HEK293 (cell line): ENCODE results near the gene ALDH4A1.

Experiments used
- CTCF ChIA-PET: fragments of 350-600 bp; formaldehyde crosslinking; extraction: SDS; loops from one replicate; lab custom pipeline; 2021; ENCODE audit warnings: antibody characterized with exemption; lab: Yijun Ruan, JAX
- POLR2A ChIA-PET: fragments of 300-600 bp; formaldehyde crosslinking; extraction: SDS; loops from one replicate; lab custom pipeline; 2020; ENCODE audit warnings: antibody characterized with exemption, inconsistent platforms; lab: Yijun Ruan, JAX
- H3K27ac ChIP-seq: fragments of 200-500 bp; sonication (Bioruptor generic); 2 replicates; pipeline ENCODE4 v1.5.1; 2014; ENCODE audit warnings: low read depth, low read length, control low read depth, inconsistent platforms; ENCODE audit errors: extremely low read depth
- H3K36me3 ChIP-seq, 2 experiments: fragments of 200-500 bp in 1 of 2; sonication (Bioruptor generic) in 1 of 2; 1 replicate in 1 of 2; 2 replicates in 1 of 2; pipeline ENCODE4 v1.5.1; 2014 to 2017; ENCODE audit warnings: inconsistent platforms in 2 of 2, low read length in 2 of 2; ENCODE audit not compliant: control insufficient read depth in 2 of 2, insufficient read depth in 1 of 2
- H3K4me1 ChIP-seq: fragments of 200-500 bp; sonication (Bioruptor generic); 2 replicates; pipeline ENCODE4 v1.5.1; 2014; ENCODE audit warnings: mild to moderate bottlenecking, low read length, inconsistent platforms; ENCODE audit not compliant: control insufficient read depth, insufficient read depth
- H3K4me3 ChIP-seq: 2 replicates; pipeline ENCODE4 v1.5.1; 2011; ENCODE audit warnings: low read depth, mild to moderate bottlenecking, control low read depth, low read length, moderate library complexity
- H3K9me3 ChIP-seq: fragments of 200-500 bp; sonication (Bioruptor generic); 2 replicates; pipeline ENCODE4 v1.5.1; 2014; ENCODE audit warnings: low read depth, low read length, inconsistent platforms; ENCODE audit not compliant: control insufficient read depth, insufficient read depth
- EGR2 ChIP-seq: fragments of 450-650 bp; formaldehyde crosslinking; IDR thresholded peaks from 2 replicates; pipeline ENCODE4 v1.5.1; 2016; ENCODE audit warnings: low read depth, missing biosample characterization, missing genetic modification characterization
- FEZF1 ChIP-seq: fragments of 450-650 bp; formaldehyde crosslinking; IDR thresholded peaks from 2 replicates; pipeline ENCODE4 v1.5.1; 2016; ENCODE audit warnings: missing biosample characterization, missing genetic modification characterization
- KLF10 ChIP-seq: fragments of 450-650 bp; IDR thresholded peaks from 2 replicates; pipeline ENCODE4 v1.5.1; 2018; ENCODE audit warnings: missing biosample characterization, mild to moderate bottlenecking, missing genetic modification characterization
- KLF7 ChIP-seq: fragments of 450-650 bp; formaldehyde crosslinking; IDR thresholded peaks from 2 replicates; pipeline ENCODE4 v1.5.1; 2016; ENCODE audit warnings: missing biosample characterization, missing genetic modification characterization, borderline replicate concordance
- OSR2 ChIP-seq: fragments of 450-650 bp; formaldehyde crosslinking; IDR thresholded peaks from 2 replicates; pipeline ENCODE4 v1.5.1; 2016; ENCODE audit warnings: missing biosample characterization, missing genetic modification characterization
- SCRT1 ChIP-seq: fragments of 450-650 bp; formaldehyde crosslinking; IDR thresholded peaks from 2 replicates; pipeline ENCODE4 v1.5.1; 2016; ENCODE audit warnings: missing biosample characterization, missing genetic modification characterization, borderline replicate concordance
- SCRT2 ChIP-seq: fragments of 450-650 bp; formaldehyde crosslinking; IDR thresholded peaks from 2 replicates; pipeline ENCODE4 v1.5.1; 2016; ENCODE audit warnings: missing biosample characterization, missing genetic modification characterization
- ZBTB8A ChIP-seq: fragments of 450-650 bp; formaldehyde crosslinking; IDR thresholded peaks from 2 replicates; pipeline ENCODE4 v1.5.1; 2016; ENCODE audit warnings: missing biosample characterization, missing genetic modification characterization
- ZFHX2 ChIP-seq: fragments of 450-650 bp; formaldehyde crosslinking; conservative IDR thresholded peaks from 2 replicates; pipeline ENCODE4 v1.5.1; 2016; ENCODE audit warnings: missing biosample characterization, missing genetic modification characterization
- ZFP3 ChIP-seq: fragments of 450-650 bp; formaldehyde crosslinking; IDR thresholded peaks from 2 replicates; pipeline ENCODE4 v1.5.1; 2016; ENCODE audit warnings: low read depth, missing biosample characterization, missing genetic modification characterization
- ZIC2 ChIP-seq: fragments of 450-650 bp; formaldehyde crosslinking; IDR thresholded peaks from 2 replicates; pipeline ENCODE4 v1.5.1; 2016; ENCODE audit warnings: missing biosample characterization, missing genetic modification characterization
- ZNF133 ChIP-seq: fragments of 450-650 bp; formaldehyde crosslinking; IDR thresholded peaks from 2 replicates; pipeline ENCODE4 v1.5.1; 2016; ENCODE audit warnings: missing biosample characterization, missing genetic modification characterization
- ZNF16 ChIP-seq: fragments of 450-650 bp; formaldehyde crosslinking; IDR thresholded peaks from 2 replicates; pipeline ENCODE4 v1.5.1; 2016; ENCODE audit warnings: low read depth, missing biosample characterization, missing genetic modification characterization
- ZNF19 ChIP-seq: fragments of 450-650 bp; formaldehyde crosslinking; IDR thresholded peaks from 2 replicates; pipeline ENCODE4; 2016; ENCODE audit warnings: missing biosample characterization, missing genetic modification characterization, low read depth
- ZNF341 ChIP-seq: fragments of 450-650 bp; formaldehyde crosslinking; IDR thresholded peaks from 2 replicates; pipeline ENCODE4; 2016; ENCODE audit warnings: low read depth, missing biosample characterization, missing genetic modification characterization
- ZNF366 ChIP-seq: fragments of 450-650 bp; formaldehyde crosslinking; conservative IDR thresholded peaks from 2 replicates; pipeline ENCODE4 v1.5.1; 2016; ENCODE audit warnings: missing biosample characterization, missing genetic modification characterization
- ZNF558 ChIP-seq: fragments of 450-650 bp; formaldehyde crosslinking; IDR thresholded peaks from 2 replicates; pipeline ENCODE4 v1.5.1; 2016; ENCODE audit warnings: missing biosample characterization, missing genetic modification characterization
- ZNF768 ChIP-seq: fragments of 450-650 bp; formaldehyde crosslinking; IDR thresholded peaks from 2 replicates; pipeline ENCODE4 v1.5.1; 2018; ENCODE audit warnings: missing biosample characterization, mild to moderate bottlenecking, missing genetic modification characterization
- ZNF792 ChIP-seq: fragments of 450-650 bp; formaldehyde crosslinking; IDR thresholded peaks from 2 replicates; pipeline ENCODE4 v1.5.1; 2016; ENCODE audit warnings: missing biosample characterization, missing genetic modification characterization
- ZSCAN16 ChIP-seq: fragments of 450-650 bp; formaldehyde crosslinking; IDR thresholded peaks from 2 replicates; pipeline ENCODE4 v1.5.1; 2016; ENCODE audit warnings: missing biosample characterization, missing genetic modification characterization
- TF ChIP-seq, protein P1 (sequence below): fragments of 450-650 bp; formaldehyde crosslinking; IDR thresholded peaks from 2 replicates; pipeline ENCODE4 v1.5.1; 2016; ENCODE audit warnings: missing biosample characterization, missing genetic modification characterization
- TF ChIP-seq, protein P2 (sequence below): sonication (generic); formaldehyde crosslinking; IDR thresholded peaks from 2 replicates; pipeline ENCODE4 v1.8.1; 2022; ENCODE audit warnings: mild to moderate bottlenecking, moderate library complexity, missing genetic modification reagents
- TF ChIP-seq, protein P3 (sequence below): fragments of 450-650 bp; formaldehyde crosslinking; IDR thresholded peaks from 2 replicates; pipeline ENCODE4 v1.5.1; 2016; ENCODE audit warnings: missing biosample characterization, missing genetic modification characterization
- TF ChIP-seq, protein P4 (sequence below): fragments of 450-650 bp; formaldehyde crosslinking; optimal IDR thresholded peaks from 2 replicates; pipeline ENCODE3; 2016; ENCODE audit warnings: missing biosample characterization, mild to moderate bottlenecking, missing genetic modification characterization
- TF ChIP-seq, protein P5 (sequence below): fragments of 450-650 bp; formaldehyde crosslinking; IDR thresholded peaks from 2 replicates; pipeline ENCODE4 v1.5.1; 2016; ENCODE audit warnings: missing biosample characterization, missing genetic modification characterization
- TF ChIP-seq, protein P6 (sequence below): fragments of 450-650 bp; formaldehyde crosslinking; IDR thresholded peaks from 2 replicates; pipeline ENCODE4 v1.5.1; 2016; ENCODE audit warnings: missing biosample characterization, missing genetic modification characterization
- TF ChIP-seq, protein P7 (sequence below): fragments of 450-650 bp; formaldehyde crosslinking; IDR thresholded peaks from 2 replicates; pipeline ENCODE4 v1.5.1; 2016; ENCODE audit warnings: missing biosample characterization, missing genetic modification characterization

ALDH4A1 gene

DNA sequence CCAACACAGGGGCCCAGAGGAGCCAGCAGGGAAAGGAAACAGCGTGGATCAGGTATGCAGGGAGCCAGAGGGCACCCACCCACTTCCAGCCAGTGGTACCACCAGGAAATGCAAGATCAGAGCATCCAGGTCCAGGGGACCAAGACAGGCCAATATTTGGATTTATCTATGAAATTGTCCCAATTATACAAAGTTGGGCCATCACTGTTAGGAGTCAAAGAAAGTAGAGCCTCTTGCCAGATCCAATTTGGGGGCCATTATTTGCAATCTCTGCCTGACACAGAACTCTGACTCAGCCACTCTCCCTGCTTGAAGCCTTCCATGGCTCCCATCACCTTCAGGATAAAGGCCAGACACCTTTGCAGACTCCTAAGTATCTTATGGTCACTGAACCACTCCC is 21.8 kb downstream of the ALDH4A1 start:
- Histone ChIP-seq H3K4me3 (no peak overlapping the region), H3K27ac (no peak overlapping the region), H3K36me3 (peaks cover 0 to 7% of the 10 kb centered on the region in 2 experiments; a peak in 1 of 3 replicates), H3K9me3 (no peaks in the 10 kb centered on the region), H3K4me1 (0 out of 2 replicates have a peak, but pooled peaks cover 2% of the 10 kb centered on the region)
- TF ChIP-seq ZNF16 (peak; percentile 69), ZNF19 (no peak), ZNF133 (tag by site-specific recombination) (peak; percentile 92)
- TF ChIP-seq, protein P1, sequence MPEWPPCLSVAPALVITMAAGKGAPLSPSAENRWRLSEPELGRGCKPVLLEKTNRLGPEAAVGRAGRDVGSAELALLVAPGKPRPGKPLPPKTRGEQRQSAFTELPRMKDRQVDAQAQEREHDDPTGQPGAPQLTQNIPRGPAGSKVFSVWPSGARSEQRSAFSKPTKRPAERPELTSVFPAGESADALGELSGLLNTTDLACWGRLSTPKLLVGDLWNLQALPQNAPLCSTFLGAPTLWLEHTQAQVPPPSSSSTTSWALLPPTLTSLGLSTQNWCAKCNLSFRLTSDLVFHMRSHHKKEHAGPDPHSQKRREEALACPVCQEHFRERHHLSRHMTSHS (tag by site-specific recombination): no peak
- ChIA-PET CTCF (interaction anchor here (0.6 to 1.3 kb wide), 3 partner anchors 23 to 283 kb away, joined by 3 read pairs; no protein-coding TSS in a partner anchor), POLR2A (no interaction called here)

DNA sequence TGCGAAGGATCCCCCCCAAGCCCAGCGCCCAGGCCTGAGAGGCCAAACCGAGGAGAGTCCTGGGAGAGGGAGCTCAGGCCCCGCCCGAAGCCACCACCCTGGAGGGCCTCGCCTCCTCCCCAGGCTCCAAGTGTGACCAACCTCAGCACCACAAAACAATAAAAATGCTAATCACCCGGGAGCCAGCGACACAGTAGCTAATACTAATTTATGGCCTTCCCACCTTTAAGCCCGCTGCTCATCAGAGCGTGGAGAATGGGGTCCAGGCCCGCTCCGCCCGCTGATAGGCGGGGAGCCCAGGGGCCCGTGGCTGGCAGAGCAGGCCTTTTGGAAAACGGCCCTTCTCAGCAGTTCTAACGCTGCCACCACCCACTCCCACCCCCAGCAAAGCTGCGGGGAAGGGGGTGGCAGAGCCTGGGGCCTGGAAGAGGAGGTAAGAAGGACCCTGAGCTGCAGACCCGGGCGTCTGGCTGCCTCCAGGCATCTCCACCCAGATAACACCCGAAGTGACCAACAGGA is 22.5 kb downstream of the ALDH4A1 start:
- Histone ChIP-seq H3K9me3 (no peaks in the 10 kb centered on the region), H3K4me3 (no peak overlapping the region), H3K4me1 (0 out of 2 replicates have a peak, but pooled peaks cover 2% of the 10 kb centered on the region), H3K36me3 (peaks cover 0 to 7% of the 10 kb centered on the region in 2 experiments; a peak in 1 of 3 replicates), H3K27ac (no peak overlapping the region)
- CTCF ChIA-PET: interaction anchor here (0.8 kb wide), 1 partner anchor 283 kb away, joined by 5 read pairs; no protein-coding TSS in a partner anchor
- POLR2A ChIA-PET: no interaction called here
- TF ChIP-seq ZNF366 (tag by site-specific recombination): no peak
- TF ChIP-seq, protein P2, sequence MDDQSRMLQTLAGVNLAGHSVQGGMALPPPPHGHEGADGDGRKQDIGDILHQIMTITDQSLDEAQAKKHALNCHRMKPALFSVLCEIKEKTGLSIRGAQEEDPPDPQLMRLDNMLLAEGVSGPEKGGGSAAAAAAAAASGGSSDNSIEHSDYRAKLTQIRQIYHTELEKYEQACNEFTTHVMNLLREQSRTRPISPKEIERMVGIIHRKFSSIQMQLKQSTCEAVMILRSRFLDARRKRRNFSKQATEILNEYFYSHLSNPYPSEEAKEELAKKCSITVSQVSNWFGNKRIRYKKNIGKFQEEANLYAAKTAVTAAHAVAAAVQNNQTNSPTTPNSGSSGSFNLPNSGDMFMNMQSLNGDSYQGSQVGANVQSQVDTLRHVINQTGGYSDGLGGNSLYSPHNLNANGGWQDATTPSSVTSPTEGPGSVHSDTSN (CRISPR knock-in tag): no peak
- peak; percentile 81 for TF ChIP-seq OSR2 (tag by site-specific recombination)
- peak; percentile 47 for TF ChIP-seq FEZF1 (tag by site-specific recombination)
- TF ChIP-seq, protein P3, sequence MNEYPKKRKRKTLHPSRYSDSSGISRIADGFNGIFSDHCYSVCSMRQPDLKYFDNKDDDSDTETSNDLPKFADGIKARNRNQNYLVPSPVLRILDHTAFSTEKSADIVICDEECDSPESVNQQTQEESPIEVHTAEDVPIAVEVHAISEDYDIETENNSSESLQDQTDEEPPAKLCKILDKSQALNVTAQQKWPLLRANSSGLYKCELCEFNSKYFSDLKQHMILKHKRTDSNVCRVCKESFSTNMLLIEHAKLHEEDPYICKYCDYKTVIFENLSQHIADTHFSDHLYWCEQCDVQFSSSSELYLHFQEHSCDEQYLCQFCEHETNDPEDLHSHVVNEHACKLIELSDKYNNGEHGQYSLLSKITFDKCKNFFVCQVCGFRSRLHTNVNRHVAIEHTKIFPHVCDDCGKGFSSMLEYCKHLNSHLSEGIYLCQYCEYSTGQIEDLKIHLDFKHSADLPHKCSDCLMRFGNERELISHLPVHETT (tag by site-specific recombination): no peak
- TF ChIP-seq KLF10 (tag by site-specific recombination): 0 out of 2 replicates have a peak, but pooled peaks have one; percentile 30
- TF ChIP-seq EGR2: peak; percentile 92
- TF ChIP-seq, protein P4, sequence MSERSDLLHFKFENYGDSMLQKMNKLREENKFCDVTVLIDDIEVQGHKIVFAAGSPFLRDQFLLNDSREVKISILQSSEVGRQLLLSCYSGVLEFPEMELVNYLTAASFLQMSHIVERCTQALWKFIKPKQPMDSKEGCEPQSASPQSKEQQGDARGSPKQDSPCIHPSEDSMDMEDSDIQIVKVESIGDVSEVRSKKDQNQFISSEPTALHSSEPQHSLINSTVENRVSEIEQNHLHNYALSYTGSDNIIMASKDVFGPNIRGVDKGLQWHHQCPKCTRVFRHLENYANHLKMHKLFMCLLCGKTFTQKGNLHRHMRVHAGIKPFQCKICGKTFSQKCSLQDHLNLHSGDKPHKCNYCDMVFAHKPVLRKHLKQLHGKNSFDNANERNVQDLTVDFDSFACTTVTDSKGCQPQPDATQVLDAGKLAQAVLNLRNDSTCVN (tag by site-specific recombination): no peak
- no peak for TF ChIP-seq SCRT1 (tag by site-specific recombination)
- TF ChIP-seq ZFHX2: peak; percentile 92
- peak; percentile 26 for TF ChIP-seq ZNF341 (tag by site-specific recombination)
- TF ChIP-seq ZNF792 (tag by site-specific recombination): no peak
- TF ChIP-seq, protein P5, sequence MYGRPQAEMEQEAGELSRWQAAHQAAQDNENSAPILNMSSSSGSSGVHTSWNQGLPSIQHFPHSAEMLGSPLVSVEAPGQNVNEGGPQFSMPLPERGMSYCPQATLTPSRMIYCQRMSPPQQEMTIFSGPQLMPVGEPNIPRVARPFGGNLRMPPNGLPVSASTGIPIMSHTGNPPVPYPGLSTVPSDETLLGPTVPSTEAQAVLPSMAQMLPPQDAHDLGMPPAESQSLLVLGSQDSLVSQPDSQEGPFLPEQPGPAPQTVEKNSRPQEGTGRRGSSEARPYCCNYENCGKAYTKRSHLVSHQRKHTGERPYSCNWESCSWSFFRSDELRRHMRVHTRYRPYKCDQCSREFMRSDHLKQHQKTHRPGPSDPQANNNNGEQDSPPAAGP (tag by site-specific recombination): peak; percentile 77
- no peak for TF ChIP-seq ZFP3
- TF ChIP-seq, protein P6, sequence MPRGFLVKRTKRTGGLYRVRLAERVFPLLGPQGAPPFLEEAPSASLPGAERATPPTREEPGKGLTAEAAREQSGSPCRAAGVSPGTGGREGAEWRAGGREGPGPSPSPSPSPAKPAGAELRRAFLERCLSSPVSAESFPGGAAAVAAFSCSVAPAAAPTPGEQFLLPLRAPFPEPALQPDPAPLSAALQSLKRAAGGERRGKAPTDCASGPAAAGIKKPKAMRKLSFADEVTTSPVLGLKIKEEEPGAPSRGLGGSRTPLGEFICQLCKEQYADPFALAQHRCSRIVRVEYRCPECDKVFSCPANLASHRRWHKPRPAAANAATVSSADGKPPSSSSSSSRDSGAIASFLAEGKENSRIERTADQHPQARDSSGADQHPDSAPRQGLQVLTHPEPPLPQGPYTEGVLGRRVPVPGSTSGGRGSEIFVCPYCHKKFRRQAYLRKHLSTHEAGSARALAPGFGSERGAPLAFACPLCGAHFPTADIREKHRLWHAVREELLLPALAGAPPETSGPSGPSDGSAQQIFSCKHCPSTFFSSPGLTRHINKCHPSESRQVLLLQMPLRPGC (tag by site-specific recombination): no peak
- no peak for TF ChIP-seq KLF7 (tag by site-specific recombination)
- TF ChIP-seq, protein P7, sequence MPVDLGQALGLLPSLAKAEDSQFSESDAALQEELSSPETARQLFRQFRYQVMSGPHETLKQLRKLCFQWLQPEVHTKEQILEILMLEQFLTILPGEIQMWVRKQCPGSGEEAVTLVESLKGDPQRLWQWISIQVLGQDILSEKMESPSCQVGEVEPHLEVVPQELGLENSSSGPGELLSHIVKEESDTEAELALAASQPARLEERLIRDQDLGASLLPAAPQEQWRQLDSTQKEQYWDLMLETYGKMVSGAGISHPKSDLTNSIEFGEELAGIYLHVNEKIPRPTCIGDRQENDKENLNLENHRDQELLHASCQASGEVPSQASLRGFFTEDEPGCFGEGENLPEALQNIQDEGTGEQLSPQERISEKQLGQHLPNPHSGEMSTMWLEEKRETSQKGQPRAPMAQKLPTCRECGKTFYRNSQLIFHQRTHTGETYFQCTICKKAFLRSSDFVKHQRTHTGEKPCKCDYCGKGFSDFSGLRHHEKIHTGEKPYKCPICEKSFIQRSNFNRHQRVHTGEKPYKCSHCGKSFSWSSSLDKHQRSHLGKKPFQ (tag by site-specific recombination): peak; percentile 68
- peak; percentile 88 for TF ChIP-seq ZBTB8A
- TF ChIP-seq SCRT2: no peak
- TF ChIP-seq ZIC2 (tag by site-specific recombination): peak; percentile 62
- TF ChIP-seq ZSCAN16: no peak
- TF ChIP-seq ZNF558 (tag by site-specific recombination): no peak
- no peak for TF ChIP-seq ZNF768 (tag by site-specific recombination)
